Stomach (tissue), 4 donors: Measurements from ENCODE around the gene ANKRD11.

Source experiments
- CTCF ChIP-seq, 7 experiments: fragments of 450-650 bp in 4 of 7; fragments of 200-600 bp in 3 of 7; sonication (generic) in 3 of 7; IDR thresholded peaks; one replicate each; pipeline ENCODE4 v1.5.1; 2016 to 2019; ENCODE audit warnings: antibody characterized with exemption in 7 of 7, control low read depth in 2 of 7, mild to moderate bottlenecking in 1 of 7
- POLR2A ChIP-seq, 4 donors: fragments of 450-650 bp; IDR thresholded peaks; one replicate each; pipeline ENCODE4 v1.6.1; 2016; ENCODE audit warnings: antibody characterized with exemption in 4 of 4, control low read depth in 2 of 4, mild to moderate bottlenecking in 1 of 4, moderate library complexity in 1 of 4
- POLR2AphosphoS5 ChIP-seq, 3 donors: sonication (generic); formaldehyde crosslinking; IDR thresholded peaks; one replicate each; pipeline ENCODE4 v1.6.1; 2016; ENCODE audit warnings: antibody characterized with exemption in 3 of 3

GRCh38 chr16:89314357-89314756 lies 176.0 kb downstream of the ANKRD11 start:
- TF ChIP-seq POLR2A (IDR thresholded peaks at IDR 0.05) (no peak), CTCF (IDR thresholded peaks at IDR 0.05) (no peak), POLR2AphosphoS5 (IDR thresholded peaks at IDR 0.05) (no peak)
